NCI-H2196 (cell line): ENCODE measurements around the gene PGM2L1.
"Not testable (repeated sequence)": the region's sequence is repeated elsewhere in the genome, so short reads cannot be mapped to it uniquely, and the experiment has no call there.

Experiments used
- DNase-seq: peaks from one replicate; lab custom pipeline; 2025; ENCODE audit not compliant: unreplicated experiment; lab: John Stamatoyannopoulos, UW

PGM2L1 gene

DNA sequence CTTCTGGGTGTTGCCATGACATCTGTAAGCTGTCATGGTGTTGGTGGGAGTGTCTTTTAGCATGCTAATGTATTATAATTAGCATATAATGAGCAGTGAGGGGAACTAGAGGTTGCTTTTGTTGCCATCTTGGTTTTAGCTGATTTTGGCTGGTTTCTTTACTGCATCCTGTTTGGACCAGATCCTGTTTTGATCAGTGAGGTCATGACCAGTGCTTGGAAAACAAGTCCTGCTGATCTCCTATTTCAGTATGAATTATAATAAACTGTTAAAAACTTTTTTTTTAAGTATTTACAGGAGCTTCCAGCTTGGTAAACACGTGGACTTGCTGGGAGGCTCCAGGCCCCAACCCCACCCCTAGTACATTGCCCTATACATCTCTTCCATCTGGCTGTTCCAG, 56.3 kb downstream of the PGM2L1 start:
- DNase-seq: no peak

DNA sequence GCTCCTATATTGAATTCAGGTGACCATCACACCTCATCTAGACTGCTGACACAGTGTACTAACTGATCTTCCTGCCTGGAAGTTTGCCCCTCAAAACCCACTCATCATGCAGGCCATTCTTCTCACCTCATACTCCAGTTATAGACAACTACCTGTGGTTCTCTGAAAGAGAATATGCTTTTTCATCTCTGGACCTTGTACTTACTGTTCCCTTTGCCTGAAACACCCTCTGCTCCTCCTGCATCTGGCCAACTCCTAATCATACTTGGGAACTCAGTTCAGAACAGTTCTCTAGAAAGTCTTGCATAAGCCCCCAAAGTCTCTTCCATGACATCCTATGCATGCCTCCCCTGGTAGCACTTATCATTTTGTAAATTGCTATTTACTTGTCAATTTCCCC, 58.6 kb downstream of the PGM2L1 start:
- DNase-seq: no peak

DNA sequence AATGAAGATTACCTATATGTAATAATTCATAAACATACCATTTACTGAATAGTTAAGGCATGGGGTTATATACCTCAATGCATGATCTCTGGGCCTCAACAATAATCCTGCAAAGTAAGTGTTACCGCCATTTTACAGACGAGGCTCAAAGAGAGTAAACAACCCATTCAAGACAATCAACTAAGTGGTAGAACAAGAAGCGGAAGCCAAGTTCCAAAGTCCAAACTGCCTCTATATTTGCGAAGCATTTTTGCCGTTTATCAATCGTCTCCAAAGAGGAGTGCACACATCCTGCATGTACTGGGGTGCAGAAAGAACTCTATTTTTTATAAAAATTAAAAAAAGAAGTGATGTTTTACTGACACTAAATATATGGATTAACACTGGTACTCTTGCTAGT, 59.3 kb downstream of the PGM2L1 start:
- no peak for DNase-seq

DNA sequence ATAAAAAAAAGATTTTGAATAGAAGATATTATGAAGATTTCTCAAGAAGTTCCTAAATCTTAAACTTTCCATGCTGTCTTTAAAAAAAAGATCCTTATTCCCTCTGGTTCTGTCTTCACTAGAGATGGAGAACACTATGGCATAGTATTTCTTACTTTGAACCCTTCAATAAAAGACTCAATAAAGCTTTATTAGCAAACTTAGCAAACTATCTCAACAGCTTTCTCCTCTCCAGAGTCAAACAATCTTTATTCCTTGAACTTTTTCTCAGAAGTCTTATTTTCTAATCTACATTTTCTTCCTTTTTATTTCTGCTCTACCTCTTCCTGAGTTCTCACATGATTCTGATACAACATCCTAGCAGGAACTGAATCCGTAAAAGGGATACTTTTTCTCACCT, 65.0 kb downstream of the PGM2L1 start:
- no peak for DNase-seq

DNA sequence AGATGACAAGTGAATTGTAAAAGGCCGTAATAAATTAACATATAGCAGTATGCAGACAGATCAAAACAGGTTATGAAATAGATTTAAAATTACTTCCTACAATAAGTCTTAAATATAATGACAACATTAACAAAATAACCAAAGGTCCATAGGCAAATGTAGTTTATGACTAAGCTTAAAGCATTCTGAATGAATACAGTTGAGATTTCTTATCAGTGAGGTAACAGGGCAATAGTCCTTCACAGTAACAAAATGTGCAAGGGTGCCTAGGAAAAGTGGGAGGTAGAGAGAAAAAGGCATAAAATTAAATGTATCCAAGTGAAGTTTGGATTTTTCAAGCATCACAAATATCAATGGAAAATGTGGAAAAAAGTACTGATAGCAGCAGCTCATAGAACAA, 65.9 kb downstream of the PGM2L1 start:
- DNase-seq: no peak

DNA sequence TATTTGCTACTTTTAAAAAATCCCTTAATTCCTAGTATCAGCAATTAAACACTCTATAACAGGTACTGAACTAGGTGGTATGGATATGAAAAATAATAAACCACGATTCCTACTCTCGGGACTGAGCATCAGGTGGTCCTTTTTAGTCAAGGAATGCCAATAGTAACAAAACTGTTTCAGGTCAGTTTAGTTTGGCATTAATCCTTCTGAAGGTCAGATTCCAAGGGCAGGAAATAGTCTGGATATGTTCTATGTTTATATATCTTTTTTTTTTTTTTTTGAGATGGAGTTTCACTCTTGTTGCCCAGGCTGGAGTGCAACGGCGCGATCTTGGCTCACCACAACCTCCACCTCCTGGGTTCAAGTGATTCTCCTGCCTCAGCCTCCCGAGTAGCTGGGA, 67.2 kb downstream of the PGM2L1 start:
- not testable (repeated sequence) for DNase-seq

DNA sequence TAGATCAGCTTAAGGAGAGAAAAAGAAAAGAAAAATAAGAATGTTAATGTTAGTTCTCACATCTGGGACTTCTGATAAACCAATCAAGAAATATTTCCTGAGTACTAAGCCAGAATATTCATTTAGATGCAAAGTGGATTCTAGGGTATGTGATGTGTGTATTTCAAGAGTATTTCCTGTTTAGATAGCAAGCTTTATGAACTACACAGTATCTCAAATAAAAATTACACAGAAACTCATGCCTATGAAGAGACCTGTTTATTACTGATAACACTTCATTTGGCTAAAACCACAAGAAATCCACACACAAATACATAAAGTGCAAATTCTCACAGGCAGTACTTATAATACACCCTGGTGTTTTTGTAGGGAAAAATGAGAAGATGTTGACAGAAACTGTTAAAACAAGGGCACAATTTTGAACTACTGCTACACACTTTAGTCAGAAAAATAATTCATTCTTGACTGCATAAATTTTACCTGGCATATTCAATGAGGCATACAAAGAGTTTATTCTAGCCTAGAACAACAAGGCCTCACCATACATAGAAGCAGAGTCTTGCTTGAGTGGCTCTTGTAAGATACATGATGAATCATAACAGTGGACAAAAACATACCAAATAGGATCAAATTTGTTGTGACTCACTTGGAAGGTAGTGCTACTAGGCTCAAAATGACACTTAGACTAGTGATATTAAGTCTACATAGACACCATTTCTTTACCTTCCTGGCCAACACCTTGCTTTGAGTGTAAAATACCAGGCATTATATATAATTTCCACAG, 68.0 kb downstream of the PGM2L1 start:
- no peak for DNase-seq

DNA sequence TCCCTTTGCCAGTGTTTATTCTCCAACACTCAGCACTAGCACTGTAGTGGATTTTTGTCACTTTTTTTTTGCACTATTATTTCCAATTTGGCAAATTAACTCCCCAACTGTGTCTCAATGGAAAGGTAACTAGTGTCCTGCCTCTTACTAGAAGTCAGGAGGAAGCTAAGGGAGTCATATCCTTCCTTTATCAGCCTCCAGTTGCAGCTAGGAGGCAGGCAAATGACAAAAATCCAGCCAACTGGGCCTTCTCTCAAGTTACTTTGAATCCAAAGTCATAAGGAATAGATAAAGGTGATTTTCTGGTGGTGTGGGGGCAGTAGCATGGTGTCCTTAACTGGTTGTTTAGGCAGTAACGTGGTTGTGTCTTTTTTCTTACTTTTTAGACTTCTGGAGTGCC, 71.2 kb downstream of the PGM2L1 start:
- DNase-seq: no peak

DNA sequence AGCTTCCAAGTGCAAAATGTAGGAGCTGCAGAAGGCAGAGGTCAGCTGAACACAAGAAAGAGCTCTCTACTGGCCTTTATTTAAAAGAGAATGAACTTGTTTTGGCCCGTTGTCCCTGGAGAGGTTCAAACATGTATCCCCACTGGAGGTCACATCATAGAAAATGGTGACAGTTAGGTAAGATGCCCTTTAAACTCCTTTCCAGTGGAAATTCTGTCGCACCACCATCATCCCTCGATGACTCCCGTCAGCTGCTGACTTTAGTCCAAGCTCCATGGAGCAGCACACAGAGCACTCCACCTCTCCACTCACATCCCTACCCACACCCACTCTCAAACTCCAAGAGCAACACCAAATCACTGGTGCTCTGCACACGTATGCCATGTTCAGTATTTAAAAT, 71.6 kb downstream of the PGM2L1 start:
- no peak for DNase-seq

DNA sequence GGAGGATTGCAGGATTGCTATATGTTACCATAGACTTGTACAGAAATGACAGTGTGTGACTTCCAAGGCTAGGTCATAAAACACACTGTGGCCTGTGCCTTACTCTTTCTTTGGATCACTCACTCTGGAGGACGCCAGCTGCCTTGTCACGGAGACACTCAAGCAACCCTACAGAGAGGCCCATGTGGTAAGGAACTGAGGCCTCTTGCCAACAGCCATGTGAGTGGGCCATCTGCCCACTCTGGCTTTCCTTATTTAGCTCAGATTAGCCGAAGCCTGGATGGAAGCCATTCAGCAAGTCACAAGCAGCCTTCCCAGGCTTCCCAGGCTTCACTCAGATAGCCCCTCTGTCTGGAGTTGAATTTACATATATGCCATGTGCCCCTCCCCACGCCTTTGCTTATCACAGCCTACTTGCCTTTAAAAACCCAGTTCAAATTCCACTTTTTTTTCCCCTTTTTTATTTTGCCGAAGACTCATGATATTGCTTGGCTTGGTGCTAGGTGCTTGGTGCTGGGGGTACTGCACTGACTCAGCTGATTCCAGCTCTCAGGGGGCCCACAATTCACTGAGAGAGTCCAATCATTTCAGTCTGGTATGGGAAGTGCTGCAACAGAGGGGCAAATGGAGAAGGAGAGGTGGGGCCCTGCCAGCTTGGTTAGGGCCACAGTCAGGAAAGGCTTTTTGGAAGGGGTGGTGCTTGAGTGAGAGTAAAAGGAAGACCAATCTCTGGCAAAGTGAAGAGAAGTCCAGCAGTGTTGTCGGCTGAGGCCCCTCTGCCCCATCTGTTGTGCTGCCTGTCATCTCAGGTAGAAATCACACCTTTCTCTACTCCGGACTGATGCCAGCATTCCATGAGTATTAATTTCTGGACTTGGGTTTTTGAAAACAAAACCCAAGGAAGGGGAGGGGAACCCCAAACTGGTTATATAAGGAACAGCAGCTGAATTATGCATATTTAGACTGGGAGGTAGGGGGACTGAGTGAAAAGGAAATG, 72.3 kb downstream of the PGM2L1 start:
- DNase-seq: peak; percentile 47

DNA sequence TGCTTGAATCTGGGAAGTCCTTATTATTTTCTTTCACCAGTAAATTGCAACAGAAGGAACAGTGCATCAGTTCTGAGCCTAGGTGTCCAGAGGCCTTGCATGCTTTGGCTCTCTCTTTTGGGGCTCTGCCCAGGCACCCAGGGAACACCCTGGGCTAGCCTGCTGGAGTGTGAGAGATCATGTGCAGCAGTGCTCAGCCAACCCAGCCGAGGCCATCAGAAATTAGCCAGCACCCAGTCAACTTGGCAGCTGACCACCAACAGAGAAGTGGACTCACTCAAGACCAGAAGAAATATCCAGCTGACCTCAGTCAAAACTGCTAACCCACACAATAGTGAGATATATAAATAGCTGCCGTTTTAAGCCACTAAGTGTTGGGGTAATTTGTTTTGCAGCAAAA, 75.6 kb downstream of the PGM2L1 start:
- DNase-seq: no peak

DNA sequence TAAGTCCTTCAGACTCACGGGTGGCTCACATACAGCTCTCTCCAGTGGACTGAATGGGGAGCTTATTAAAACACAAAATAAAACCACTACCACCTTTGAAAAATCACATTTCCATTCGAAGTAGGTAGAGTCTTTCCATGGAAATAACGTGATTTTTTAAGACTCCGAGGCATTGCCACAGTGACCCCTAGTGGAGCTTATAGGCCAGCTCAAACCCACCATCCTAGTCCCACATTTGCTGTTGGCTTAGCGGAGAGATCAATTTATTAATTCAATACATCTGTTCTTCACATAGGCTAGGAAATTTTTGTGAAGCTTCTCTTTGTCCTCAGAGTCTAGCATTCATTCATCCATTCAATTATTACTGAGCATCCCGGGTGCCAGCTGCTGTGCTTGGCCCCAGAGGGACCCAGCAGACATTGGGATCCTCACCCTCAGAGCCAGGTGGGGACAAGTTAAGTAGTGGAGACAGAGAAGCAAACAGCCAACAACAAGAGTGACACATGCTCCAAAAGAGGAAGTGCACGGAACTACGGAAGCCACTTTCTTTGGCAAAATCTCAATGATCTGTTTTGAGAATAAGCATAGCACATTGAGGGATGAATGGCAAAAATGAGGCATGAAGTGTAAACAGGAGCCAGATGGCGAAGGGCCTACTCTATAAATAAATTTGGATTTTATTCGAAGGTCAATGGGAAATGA, 76.6 kb downstream of the PGM2L1 start:
- DNase-seq: no peak

DNA sequence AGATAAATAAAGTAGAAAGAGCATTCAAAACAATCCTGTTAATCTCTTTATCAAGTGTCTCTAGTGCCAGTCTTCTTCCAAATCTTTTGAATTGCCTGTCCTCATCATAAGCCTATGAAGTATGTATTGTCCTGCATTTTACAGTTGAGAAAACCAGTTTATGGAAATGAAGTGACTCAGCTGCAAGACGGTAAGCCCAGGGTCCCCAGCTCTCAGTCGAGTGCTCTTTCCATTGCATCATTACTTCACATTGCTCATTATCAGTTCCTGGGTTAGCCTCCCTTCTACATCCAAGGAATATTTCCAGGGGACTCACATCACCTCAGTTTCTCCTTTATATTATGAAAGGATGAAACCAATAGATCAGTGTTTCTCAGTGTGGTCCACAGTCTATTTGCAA, 77.7 kb downstream of the PGM2L1 start:
- DNase-seq: no peak

DNA sequence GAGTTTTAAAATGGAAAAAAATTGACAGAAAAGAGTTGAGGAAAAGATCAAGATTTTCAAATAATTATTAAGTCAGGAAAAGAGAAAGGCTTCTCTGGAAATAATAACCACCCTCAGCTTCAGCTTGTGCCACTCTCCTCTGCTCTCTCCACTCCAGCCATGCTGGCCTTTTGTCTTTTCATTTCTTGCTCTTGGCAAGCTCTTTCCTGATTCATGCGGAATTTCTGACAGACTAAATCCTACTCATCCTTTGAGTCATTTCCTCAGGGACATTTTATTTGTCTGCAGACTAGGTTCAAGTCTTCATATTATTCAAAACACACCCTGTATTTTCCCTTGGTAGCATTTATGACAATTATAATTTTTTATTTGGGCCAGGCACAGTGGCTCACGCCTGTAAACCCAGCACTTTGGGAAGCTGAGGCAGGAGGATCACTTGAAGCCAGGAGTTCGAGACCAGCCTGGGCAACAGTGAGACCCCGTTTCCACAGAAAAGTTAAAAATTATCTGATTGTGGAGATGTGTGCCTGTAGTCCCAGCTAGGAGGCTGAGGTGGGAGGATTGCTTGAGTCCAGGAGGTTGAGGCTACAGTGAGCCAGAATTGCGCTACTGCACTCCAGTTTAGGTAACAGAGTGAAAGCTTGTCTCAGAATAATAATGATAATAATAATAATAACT, 79.0 kb downstream of the PGM2L1 start:
- DNase-seq: no peak

DNA sequence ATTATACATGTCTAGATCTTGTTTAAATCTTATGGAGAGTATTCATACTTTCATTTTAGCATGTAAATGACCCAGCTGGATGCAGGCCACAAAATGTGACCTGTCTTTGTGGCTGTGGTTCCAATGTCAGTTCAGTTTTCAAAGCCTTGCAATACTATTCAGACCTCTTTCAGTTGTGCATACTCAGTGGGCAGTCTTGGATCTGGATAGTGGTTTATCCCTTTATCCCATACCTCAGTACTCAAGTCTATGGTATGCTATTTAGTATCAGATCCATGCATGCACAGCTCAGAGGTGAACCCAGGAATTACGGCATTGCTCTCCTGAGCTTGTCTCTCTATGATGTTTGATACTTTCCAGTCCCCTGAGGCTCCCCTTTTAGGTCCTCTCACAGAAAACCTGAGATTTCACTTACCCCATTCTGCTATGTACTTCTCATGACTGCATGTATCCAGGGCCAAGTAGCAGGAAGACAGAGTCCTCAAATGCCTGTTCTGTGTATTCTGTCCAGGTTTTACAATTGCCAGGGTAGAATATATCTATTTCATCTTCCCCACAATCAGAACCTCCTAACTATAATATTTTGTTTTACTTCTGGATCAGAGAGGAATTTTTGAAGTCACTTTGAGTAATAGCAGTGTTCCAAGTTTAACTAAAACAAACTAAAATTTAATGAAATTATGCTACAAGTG, 79.8 kb downstream of the PGM2L1 start:
- no peak for DNase-seq

DNA sequence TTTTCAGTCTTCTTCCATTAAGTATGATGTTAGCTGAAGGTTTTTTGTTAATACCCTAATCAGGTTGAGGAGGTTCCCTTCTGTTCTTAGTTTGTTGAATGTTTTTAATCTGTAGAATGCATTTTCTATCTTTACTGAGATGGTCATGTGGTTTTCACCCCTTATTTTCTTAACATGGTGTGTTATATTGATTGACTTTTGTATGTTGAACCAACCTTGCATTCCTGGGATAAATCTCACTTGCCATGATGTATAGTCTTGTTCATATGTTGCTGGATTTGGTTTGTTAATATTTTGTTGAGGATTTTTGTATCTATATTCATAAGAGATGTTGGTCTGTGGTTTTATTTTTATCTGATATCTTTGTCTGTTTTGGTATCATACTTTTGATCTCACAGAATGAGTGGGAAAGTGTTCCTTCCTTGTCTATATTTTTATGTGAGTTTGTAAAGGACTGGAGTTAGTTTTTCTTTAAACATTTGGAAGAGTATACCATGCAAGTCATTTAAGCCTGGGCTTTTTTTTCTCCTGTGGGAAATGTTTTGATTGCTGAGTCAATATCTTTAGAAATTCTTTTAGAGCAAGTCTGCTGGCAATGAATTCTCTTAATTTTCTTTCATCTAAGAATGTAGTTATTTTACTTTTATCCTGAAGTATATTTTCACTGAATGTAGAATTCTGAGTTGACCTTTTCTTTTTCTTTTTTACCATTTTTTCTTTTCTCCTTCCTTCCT, 81.3 kb downstream of the PGM2L1 start:
- DNase-seq: no peak

DNA sequence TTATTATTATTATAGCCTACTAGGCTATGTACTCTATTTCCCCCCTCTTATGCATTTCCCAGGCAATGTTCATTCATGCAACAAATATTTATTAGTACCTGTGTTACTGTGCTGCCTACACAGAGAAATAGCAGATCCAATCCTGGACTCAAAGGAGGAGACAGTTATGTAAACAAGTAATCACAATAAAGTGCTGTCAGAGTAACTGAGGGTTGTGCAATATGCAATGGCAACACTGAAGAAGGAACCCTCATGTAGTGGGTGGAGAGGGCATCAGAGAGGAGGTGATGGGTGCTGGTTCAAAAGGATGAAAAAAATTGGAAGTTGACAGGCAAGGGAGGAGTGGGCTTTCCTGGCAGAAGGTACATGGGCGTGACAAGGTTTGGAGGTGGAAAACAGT, 85.9 kb downstream of the PGM2L1 start:
- no peak for DNase-seq

DNA sequence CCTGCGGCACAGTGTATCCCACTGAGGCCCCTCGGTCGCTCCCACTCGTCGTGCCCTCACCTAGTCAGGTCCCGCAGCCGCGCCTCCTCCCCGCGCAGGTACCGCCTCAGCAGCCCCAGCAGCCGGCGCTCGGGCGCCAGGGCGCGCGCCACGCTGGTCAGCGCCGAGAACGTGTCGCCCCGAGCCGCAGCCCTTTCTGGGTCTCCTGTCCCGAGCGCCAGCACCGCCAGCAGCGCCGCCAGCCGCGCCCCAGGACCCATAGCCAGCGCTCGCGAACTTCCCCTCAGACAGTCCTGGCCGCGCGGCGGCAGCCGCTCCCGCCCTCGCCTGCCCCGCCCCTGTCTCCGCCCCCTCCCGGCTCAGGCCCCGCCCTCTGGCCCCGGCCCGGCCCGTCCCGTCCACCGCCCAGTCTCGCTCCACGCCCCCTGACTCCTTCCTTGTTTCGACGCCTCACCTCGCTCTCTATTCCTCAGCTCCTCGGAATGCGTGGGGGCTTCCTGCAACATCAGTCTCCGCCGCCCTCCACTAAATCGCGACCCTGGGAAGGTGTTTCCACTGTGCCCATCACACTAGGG, 86.8 kb downstream of the PGM2L1 start, which contains the start of gene P4HA3:
Gene P4HA3 (minus strand): TSS at position 289 of the 575 bp plus-strand sequence. CDS start 29 bp downstream, at position 260.
- DNase-seq: no peak

DNA sequence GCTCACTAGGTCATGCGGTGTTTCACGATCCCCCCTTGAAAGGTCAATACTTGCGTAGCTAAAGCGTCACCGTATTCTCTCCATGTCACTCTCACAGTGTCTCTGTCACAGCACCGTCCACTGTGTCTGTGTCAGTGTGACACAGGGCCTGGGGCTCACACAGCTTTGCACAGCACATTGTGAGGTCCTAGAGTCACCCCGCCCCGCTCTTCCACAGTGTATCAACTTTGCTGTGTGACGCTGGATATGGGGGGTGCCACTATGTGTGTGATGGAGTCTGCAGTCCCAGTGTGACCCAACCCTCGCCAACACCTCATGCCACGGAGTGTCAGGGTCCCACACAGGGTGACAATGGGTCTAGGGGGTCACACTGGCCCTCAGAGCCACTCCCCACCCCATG, 87.4 kb downstream of the PGM2L1 start:
- DNase-seq: no peak
